ENCODE data around the gene ZNF611. TPM values are rescaled to one million over a fixed set of nuclear protein-coding genes. Genes with fewer than 3 reads are reported as not detected.

ZNF611 gene
- total and polyA plus RNA-seq, 9 of the 15 experiments (the other 6 are each of a cell fraction or from before 2014, with no cell fraction given) = 3.7 to 29.6 (median 12.8) TPM

DNA sequence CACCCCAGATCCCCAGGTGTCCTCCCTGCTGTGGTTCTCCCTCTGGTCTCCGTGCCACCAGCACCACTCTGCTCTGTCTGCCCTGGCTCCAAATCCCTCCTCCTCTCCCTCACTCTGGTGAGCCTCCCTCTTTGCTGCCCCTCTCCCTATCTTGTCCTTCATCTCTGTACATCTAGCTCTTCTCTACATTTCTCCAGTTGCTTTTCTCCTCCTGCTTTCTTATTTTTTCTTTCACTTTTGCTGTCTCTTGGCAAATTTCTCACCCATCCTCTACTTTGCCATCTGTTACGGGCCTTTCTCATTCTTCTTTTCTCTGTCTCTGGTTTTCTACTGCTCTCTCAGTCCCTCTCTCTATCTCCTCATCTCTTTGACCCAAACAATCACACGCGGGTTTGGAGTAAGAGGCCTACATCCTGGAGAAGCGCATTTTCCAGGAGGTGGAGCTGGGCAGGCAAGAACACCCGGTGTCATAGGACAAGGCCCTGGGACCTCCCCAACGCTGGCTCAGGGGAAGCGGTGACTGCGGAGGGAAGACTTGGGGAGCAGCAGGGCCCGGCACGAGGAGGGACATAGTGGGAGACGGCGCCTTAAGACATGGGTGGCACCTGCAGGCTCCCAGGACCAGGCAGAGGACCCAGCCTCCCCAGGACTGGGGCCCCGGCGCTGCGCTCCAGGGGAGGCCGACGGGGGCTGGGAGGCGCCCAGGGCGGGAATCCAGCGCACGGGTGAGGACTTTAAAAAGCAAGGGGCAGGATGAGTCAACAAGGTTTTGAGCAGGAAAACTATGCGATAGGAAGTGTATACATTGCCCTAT, 9.9 kb downstream of the ZNF611 start (continued):
- TF ChIP-seq KLF1 (tag; IDR thresholded peaks at IDR 0.05) = no peak
- TF ChIP-seq PCBP2 (IDR thresholded peaks at IDR 0.05; ENCODE audit: low read depth, low read length, poor library complexity, severe bottlenecking) = no peak
- TF ChIP-seq, protein P1, sequence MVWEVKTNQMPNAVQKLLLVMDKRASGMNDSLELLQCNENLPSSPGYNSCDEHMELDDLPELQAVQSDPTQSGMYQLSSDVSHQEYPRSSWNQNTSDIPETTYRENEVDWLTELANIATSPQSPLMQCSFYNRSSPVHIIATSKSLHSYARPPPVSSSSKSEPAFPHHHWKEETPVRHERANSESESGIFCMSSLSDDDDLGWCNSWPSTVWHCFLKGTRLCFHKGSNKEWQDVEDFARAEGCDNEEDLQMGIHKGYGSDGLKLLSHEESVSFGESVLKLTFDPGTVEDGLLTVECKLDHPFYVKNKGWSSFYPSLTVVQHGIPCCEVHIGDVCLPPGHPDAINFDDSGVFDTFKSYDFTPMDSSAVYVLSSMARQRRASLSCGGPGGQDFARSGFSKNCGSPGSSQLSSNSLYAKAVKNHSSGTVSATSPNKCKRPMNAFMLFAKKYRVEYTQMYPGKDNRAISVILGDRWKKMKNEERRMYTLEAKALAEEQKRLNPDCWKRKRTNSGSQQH (CRISPR knock-in tag; IDR thresholded peaks at IDR 0.05) = 0 out of 2 replicates have a peak, but pooled peaks have one; percentile 35
- TF ChIP-seq, protein P2, sequence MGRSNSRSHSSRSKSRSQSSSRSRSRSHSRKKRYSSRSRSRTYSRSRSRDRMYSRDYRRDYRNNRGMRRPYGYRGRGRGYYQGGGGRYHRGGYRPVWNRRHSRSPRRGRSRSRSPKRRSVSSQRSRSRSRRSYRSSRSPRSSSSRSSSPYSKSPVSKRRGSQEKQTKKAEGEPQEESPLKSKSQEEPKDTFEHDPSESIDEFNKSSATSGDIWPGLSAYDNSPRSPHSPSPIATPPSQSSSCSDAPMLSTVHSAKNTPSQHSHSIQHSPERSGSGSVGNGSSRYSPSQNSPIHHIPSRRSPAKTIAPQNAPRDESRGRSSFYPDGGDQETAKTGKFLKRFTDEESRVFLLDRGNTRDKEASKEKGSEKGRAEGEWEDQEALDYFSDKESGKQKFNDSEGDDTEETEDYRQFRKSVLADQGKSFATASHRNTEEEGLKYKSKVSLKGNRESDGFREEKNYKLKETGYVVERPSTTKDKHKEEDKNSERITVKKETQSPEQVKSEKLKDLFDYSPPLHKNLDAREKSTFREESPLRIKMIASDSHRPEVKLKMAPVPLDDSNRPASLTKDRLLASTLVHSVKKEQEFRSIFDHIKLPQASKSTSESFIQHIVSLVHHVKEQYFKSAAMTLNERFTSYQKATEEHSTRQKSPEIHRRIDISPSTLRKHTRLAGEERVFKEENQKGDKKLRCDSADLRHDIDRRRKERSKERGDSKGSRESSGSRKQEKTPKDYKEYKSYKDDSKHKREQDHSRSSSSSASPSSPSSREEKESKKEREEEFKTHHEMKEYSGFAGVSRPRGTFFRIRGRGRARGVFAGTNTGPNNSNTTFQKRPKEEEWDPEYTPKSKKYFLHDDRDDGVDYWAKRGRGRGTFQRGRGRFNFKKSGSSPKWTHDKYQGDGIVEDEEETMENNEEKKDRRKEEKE (IDR thresholded peaks at IDR 0.05; ENCODE audit: borderline replicate concordance in 1 of 2, control insufficient read depth in 1 of 2, low read depth in 2 of 2, low read length in 1 of 2) = no peak
- TF ChIP-seq RB1 (IDR thresholded peaks at IDR 0.05; ENCODE audit: low read depth) = peak; percentile 46; the same call in 1 of the 2 replicates
- TF ChIP-seq HEY1 (CRISPR knock-in tag; IDR thresholded peaks at IDR 0.05; ENCODE audit: borderline replicate concordance) = no peak
- TF ChIP-seq, protein P3, sequence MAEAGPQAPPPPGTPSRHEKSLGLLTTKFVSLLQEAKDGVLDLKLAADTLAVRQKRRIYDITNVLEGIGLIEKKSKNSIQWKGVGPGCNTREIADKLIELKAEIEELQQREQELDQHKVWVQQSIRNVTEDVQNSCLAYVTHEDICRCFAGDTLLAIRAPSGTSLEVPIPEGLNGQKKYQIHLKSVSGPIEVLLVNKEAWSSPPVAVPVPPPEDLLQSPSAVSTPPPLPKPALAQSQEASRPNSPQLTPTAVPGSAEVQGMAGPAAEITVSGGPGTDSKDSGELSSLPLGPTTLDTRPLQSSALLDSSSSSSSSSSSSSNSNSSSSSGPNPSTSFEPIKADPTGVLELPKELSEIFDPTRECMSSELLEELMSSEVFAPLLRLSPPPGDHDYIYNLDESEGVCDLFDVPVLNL (CRISPR knock-in tag; IDR thresholded peaks at IDR 0.05; ENCODE audit: low read depth) = 0 out of 2 replicates have a peak, but pooled peaks have one; percentile 27
- no peak for TF ChIP-seq RAD51 (IDR thresholded peaks at IDR 0.05; ENCODE audit: borderline replicate concordance, low read depth)
- TF ChIP-seq ZNF282 (CRISPR knock-in tag; IDR thresholded peaks at IDR 0.05) = no peak
- TF ChIP-seq NR4A1 (CRISPR knock-in tag; IDR thresholded peaks at IDR 0.05) = peak; percentile 54; the same call in 1 of the 2 replicates
- no peak for TF ChIP-seq NR4A1 (tag; IDR thresholded peaks at IDR 0.05)
- TF ChIP-seq KAT8 (IDR thresholded peaks at IDR 0.05; ENCODE audit: low read depth) = no peak
- no peak for TF ChIP-seq ZBTB17 (CRISPR knock-in tag; IDR thresholded peaks at IDR 0.05)
- TF ChIP-seq ARNT (IDR thresholded peaks at IDR 0.05) = 0 out of 4 replicates have a peak, but pooled peaks of 1 of the 2 experiments have one; percentile 24
- TF ChIP-seq SMARCB1 (IDR thresholded peaks at IDR 0.05; ENCODE audit: insufficient read length, low read depth) = no peak
- TF ChIP-seq PYGO2 (tag; IDR thresholded peaks at IDR 0.05) = no peak
- peak; percentile 31 for TF ChIP-seq TAF9B (IDR thresholded peaks at IDR 0.05; ENCODE audit: partially characterized antibody)
- peak; percentile 4 to 46; a peak in 1 of 4 replicates for TF ChIP-seq MAZ (CRISPR knock-in tag; conservative IDR thresholded peaks at IDR 0.05 in 1 of 2, IDR thresholded peaks at IDR 0.05 in 1 of 2)
- TF ChIP-seq HMG20B (CRISPR knock-in tag; IDR thresholded peaks at IDR 0.05) = no peak
- TF ChIP-seq POLR3A (IDR thresholded peaks at IDR 0.05; ENCODE audit: borderline replicate concordance, extremely low read depth, insufficient read depth, insufficient read length) = no peak
- 0 out of 2 replicates have a peak, but pooled peaks have one; percentile 4 for TF ChIP-seq NFIC (IDR thresholded peaks at IDR 0.05)
- no peak for TF ChIP-seq SMC3 (conservative IDR thresholded peaks at IDR 0.05; ENCODE audit: insufficient read depth, low read depth, low read length)
- TF ChIP-seq CC2D1A (IDR thresholded peaks at IDR 0.05) = no peak

Data from K562 (cell line).